GM12891 (cell line): ENCODE results near the gene CDK19.
"Not testable (repeated sequence)": the region's sequence is repeated elsewhere in the genome, so short reads cannot be mapped to it uniquely, and the experiment has no call there.

Experiments used
- POLR2A ChIP-seq: IDR thresholded peaks from 2 replicates; pipeline ENCODE4 v1.6.1; 2011; ENCODE audit warnings: low read depth, low read length, control low read depth
- POLR2AphosphoS5 ChIP-seq: IDR thresholded peaks from 2 replicates; pipeline ENCODE4 v1.6.1; 2011; ENCODE audit warnings: low read depth, low read length, control low read depth
- POU2F2 ChIP-seq: IDR thresholded peaks from 2 replicates; pipeline ENCODE4 v1.6.1; 2011; ENCODE audit warnings: low read depth, mild to moderate bottlenecking, control low read depth, low read length, moderate library complexity

DNA sequence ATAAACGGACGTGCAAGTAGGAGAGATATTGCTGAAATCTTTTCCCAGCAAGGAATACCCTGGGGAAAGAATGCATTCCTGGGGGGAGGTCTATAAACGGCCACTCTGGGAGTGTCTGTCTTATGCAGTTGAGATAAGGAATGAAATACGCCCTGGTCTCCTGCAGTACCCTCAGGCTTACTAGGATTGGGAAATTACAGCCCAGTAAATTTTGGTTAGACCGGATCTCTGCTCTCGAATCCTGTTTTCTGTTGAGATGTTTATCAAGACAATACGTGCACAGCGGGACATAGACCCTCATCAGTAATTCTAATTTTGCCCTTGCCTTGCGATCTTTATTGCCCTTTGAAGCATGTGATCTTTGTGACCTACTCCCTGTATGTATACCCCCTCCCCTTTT is 72.7 kb downstream of the CDK19 start:
- TF ChIP-seq POLR2A, POLR2AphosphoS5, POU2F2: not testable (repeated sequence)
